BLaER1 (cell line): ENCODE results near the gene NCAPH2.

Experiments used
- H3K27ac ChIP-seq: shearing (Covaris generic); formaldehyde crosslinking; 2 replicates; pipeline ENCODE4 v1.8.1; 2022
- H3K27me3 ChIP-seq: shearing (Covaris generic); formaldehyde crosslinking; 2 replicates; pipeline ENCODE4 v1.8.1; 2022
- H3K36me3 ChIP-seq: shearing (Covaris generic); formaldehyde crosslinking; 2 replicates; pipeline ENCODE4 v1.8.1; 2022
- H3K4me1 ChIP-seq: shearing (Covaris generic); formaldehyde crosslinking; 2 replicates; pipeline ENCODE4 v1.8.1; 2022
- H3K4me2 ChIP-seq: shearing (Covaris generic); formaldehyde crosslinking; 2 replicates; pipeline ENCODE4 v1.8.1; 2022
- H3K4me3 ChIP-seq: shearing (Covaris generic); formaldehyde crosslinking; 2 replicates; pipeline ENCODE4 v1.8.1; 2022
- H3K9ac ChIP-seq: shearing (Covaris generic); formaldehyde crosslinking; 2 replicates; pipeline ENCODE4 v1.8.1; 2022
- H3K9me3 ChIP-seq: shearing (Covaris generic); formaldehyde crosslinking; 2 replicates; pipeline ENCODE4 v1.8.1; 2022
- H4K20me1 ChIP-seq: shearing (Covaris generic); formaldehyde crosslinking; 2 replicates; pipeline ENCODE4 v1.8.1; 2022
- Cebpa-rat ChIP-seq: shearing (Covaris generic); IDR thresholded peaks from 2 replicates; pipeline ENCODE4 v1.8.1; 2022

Gene NCAPH2

DNA sequence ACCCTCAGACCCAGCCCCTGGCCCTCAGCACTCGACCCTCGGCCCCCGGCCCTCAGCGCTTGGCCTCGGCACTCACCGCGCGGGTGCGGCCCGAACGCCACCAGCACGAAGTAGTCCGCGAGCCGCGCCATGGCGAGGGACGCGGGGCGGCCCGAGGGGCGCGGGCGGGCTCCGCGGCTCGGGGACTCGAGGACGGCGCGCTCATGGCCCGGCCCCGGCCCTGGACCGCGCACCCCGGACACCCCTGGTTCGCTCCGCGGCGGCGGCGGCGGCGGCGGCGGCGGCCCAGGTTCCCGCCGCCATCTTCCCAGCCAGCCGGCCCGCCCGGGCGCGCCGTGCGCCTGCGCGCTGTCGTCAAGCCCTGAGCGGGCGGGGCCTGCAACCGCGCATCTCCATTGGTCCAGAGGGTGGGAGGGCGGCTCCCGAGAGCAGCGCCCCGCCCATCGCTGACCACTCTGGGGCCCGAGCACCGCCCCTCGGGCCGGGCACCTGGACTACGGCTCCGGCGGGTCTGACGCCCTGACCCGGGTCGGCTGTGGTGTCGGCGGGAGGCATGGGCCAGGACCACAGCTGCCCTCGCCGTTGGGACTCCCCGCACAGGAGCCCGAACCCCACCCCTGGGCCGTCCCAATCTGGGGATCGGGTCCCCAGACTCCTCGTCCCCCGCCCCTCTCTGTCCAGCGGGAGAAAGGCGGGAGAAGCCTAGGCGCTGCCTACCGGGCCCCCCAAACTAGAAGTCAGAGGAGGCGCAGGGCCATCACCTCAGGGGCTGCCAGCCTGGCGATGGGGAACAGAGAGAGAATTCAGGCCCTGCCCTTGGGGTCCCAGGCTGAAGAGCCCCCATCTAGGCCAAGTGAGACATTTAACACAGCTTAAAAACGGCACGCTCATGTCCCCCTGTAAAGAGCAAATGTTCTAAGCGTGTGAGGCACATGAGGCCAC, 33.0 kb upstream of the NCAPH2 start, which contains the start of gene SBF1:
Gene SBF1 (minus strand): TSS at position 326 of the 942 bp plus-strand sequence. CDS start 195 bp downstream, at position 131.
- Histone ChIP-seq H3K4me2 (peak within 1 kb of the TSS; percentile 95), H3K4me1 (peaks cover 86% of the 10 kb centered on the region), H3K4me3 (peak within 1 kb of the TSS; percentile 84), H3K36me3 (no peaks in the 10 kb centered on the region), H3K9me3 (no peaks in the 10 kb centered on the region), H3K9ac (peak within 1 kb of the TSS; percentile 94), H4K20me1 (peaks cover 44% of the 10 kb centered on the region), H3K27me3 (peaks cover 9% of the 10 kb centered on the region), H3K27ac (peak within 1 kb of the TSS; percentile 91)
- no peak for TF ChIP-seq Cebpa-rat

DNA sequence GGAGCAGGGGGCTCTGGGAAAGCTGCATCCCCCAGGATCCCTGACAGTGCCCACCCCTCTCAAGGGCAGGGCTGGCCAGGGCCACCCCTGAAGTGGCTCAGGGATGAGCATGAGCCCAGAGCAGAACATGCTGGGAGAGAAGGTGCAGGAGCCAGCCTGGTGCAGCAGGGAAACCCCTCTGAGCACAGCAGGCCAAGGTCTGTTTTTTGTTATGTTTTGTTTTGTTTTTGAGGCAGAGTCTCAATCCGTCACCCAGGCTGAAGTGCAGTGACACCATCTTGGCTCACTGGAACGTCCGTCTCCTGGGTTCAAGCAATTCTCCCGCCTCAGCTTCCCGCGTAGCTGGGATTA, 32.4 kb upstream of the NCAPH2 start:
- H3K9me3 ChIP-seq: no peaks in the 10 kb centered on the region
- peaks cover 15% of the 10 kb centered on the region for H3K27me3 ChIP-seq
- H3K4me2 ChIP-seq: peak overlapping the region; percentile 95
- H3K9ac ChIP-seq: peak overlapping the region; percentile 94; the same call in 1 of the 2 replicates
- H4K20me1 ChIP-seq: peaks cover 37% of the 10 kb centered on the region
- H3K4me1 ChIP-seq: peaks cover 86% of the 10 kb centered on the region
- peak overlapping the region; percentile 84; the same call in 1 of the 2 replicates for H3K4me3 ChIP-seq
- H3K36me3 ChIP-seq: no peaks in the 10 kb centered on the region
- TF ChIP-seq Cebpa-rat: no peak
- H3K27ac ChIP-seq: peak overlapping the region; percentile 91

DNA sequence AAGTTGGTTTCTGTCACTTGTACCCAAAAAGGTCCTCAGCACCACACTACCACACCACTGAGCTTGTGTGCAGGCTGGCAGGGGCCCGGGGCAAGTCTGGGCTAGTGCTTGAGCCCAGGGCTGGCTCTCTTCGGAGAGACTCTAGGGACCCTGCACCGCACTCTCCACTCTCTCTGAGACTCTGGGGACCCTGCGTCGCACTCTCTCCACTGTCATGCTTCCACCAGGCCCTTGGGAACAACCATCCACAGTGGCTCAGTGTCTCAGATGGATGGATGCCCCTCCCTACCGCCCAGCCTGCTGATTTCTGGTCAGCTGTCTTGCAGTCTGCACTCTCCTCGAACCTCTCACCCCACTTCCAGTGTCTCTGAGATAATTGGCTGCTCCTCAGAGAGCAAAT, 31.2 kb upstream of the NCAPH2 start:
- Histone ChIP-seq H3K4me2 (peak overlapping the region; percentile 95), H3K27me3 (peaks cover 28% of the 10 kb centered on the region), H3K36me3 (no peaks in the 10 kb centered on the region), H3K4me1 (peaks cover 84% of the 10 kb centered on the region), H3K27ac (peak overlapping the region; percentile 78), H3K9me3 (no peaks in the 10 kb centered on the region), H3K9ac (peak overlapping the region; percentile 43; the same call in 1 of the 2 replicates), H4K20me1 (peaks cover 25% of the 10 kb centered on the region), H3K4me3 (no peak overlapping the region)
- no peak for TF ChIP-seq Cebpa-rat

DNA sequence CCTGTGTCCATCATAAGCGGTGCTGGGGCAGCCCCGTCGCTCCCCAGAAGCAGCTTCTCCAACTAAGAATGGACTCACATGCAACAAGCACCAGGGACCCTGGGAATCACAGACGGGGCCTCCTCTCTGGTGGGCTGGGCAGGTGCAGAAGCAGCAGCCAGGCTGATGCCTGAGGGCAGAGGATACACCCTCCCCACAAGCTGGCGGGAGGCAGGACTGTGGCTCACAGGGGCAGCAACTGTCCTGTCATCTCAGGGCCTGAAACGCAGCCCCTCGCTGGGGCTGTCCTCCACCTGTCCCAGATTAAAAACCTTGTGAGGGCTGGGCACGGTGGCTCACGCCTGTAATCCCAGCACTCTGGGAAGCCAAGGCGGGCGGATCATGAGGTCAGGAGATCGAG, 30.1 kb upstream of the NCAPH2 start:
- Histone ChIP-seq H3K4me2 (peak overlapping the region; percentile 95), H4K20me1 (peaks cover 23% of the 10 kb centered on the region), H3K4me1 (peaks cover 84% of the 10 kb centered on the region), H3K27me3 (peaks cover 38% of the 10 kb centered on the region), H3K9ac (no peak overlapping the region), H3K4me3 (no peak overlapping the region), H3K27ac (no peak overlapping the region), H3K9me3 (no peaks in the 10 kb centered on the region), H3K36me3 (no peaks in the 10 kb centered on the region)
- TF ChIP-seq Cebpa-rat: no peak

DNA sequence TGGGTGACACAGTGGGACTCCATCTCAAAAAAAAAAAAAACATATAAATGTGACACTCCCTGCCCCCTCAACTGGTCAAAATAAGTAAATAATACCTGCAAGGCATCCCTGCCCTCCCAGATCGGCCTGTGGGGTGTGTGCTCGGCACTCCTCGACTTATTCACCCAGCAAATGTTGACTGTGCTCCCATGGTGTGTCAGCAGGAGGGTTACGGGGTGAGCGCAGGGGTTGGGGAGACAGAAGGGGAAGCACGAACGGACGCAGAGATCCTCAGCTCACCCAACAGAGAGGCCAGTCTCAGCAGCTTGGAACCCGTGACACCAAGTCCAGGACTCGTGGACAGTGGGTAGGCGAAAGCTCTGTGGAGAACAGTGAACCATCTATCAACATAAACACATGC, 28.3 kb upstream of the NCAPH2 start:
- H3K27ac ChIP-seq: no peak overlapping the region
- H3K36me3 ChIP-seq: no peaks in the 10 kb centered on the region
- no peak overlapping the region for H3K4me2 ChIP-seq
- TF ChIP-seq Cebpa-rat: no peak
- no peaks in the 10 kb centered on the region for H3K9me3 ChIP-seq
- peaks cover 40% of the 10 kb centered on the region for H3K27me3 ChIP-seq
- peaks cover 25% of the 10 kb centered on the region; the same call in 1 of the 2 replicates for H4K20me1 ChIP-seq
- H3K4me1 ChIP-seq: peaks cover 90% of the 10 kb centered on the region
- H3K4me3 ChIP-seq: no peak overlapping the region
- no peak overlapping the region for H3K9ac ChIP-seq

DNA sequence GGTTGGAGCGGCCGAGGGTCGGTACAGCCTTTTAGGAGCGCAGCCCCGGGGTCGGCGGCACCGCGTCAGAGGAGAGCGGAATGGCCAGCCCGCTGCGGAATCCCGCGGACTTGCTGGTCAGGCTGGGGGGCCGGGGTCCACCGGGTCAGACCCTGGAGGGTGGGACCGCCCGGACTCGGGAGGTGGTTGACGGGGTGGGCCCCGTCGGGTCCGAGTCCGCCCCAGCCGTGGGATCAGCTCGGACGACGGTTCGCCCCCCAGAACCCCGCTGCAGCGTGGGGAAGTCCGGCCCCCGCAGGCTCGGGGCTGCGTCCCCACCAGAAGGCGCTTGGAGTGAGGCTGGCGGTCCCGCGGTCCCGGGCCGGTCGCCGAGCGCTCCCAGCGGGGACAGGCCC, 27.0 kb upstream of the NCAPH2 start:
- Histone ChIP-seq H3K27me3 (peaks cover 40% of the 10 kb centered on the region), H3K9ac (peak overlapping the region; percentile 81), H3K4me1 (peaks cover 92% of the 10 kb centered on the region), H3K4me2 (peak overlapping the region; percentile 96), H3K4me3 (peak overlapping the region; percentile 74), H4K20me1 (peaks cover 25% of the 10 kb centered on the region; the same call in 1 of the 2 replicates), H3K36me3 (no peaks in the 10 kb centered on the region), H3K9me3 (no peaks in the 10 kb centered on the region), H3K27ac (peak overlapping the region; percentile 88; the same call in 1 of the 2 replicates)
- no peak for TF ChIP-seq Cebpa-rat

DNA sequence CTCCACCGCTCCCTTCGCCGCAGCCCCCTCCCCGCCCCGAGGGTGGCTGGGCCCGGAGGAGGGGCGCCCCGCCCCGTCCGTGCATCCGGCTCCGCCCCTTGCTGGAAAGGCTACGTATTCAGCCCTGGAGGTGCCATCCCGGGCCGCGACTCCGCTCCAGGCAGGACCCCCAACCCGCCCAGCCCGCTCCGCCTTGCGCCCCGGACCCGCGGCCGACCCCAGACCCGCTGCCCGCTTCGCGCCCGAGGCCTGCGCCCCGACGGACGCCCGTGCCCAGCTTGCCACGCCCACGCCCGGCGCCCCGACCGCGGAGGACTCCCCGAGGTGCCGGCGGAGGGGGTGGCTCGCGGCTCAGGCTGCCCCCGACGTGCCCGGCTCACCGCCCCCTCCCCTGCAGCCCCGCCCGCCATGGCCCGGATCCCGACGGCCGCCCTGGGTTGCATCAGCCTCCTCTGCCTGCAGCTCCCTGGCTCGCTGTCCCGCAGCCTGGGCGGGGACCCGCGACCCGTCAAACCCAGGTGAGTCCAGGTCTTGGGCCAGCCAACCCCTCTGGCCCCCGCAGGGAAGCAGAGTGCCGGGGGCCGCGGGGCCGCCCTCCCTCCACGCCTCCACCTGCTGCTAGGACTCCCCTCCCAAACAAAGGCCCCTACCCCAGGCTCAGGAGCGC, 26.5 kb upstream of the NCAPH2 start, which contains the start of gene ADM2:
Gene ADM2 (plus strand): TSS at position 104 of the 667 bp plus-strand sequence. CDS start 305 bp downstream, at position 409.
- H3K9ac ChIP-seq: peak within 1 kb of the TSS; percentile 81
- no peaks in the 10 kb centered on the region for H3K9me3 ChIP-seq
- no peaks in the 10 kb centered on the region for H3K36me3 ChIP-seq
- peaks cover 40% of the 10 kb centered on the region for H3K27me3 ChIP-seq
- H3K27ac ChIP-seq: peak within 1 kb of the TSS; percentile 88
- H3K4me1 ChIP-seq: peaks cover 91% of the 10 kb centered on the region
- peak within 1 kb of the TSS; percentile 74 for H3K4me3 ChIP-seq
- TF ChIP-seq Cebpa-rat: no peak
- peak within 1 kb of the TSS; percentile 96 for H3K4me2 ChIP-seq
- peaks cover 25% of the 10 kb centered on the region; the same call in 1 of the 2 replicates for H4K20me1 ChIP-seq

DNA sequence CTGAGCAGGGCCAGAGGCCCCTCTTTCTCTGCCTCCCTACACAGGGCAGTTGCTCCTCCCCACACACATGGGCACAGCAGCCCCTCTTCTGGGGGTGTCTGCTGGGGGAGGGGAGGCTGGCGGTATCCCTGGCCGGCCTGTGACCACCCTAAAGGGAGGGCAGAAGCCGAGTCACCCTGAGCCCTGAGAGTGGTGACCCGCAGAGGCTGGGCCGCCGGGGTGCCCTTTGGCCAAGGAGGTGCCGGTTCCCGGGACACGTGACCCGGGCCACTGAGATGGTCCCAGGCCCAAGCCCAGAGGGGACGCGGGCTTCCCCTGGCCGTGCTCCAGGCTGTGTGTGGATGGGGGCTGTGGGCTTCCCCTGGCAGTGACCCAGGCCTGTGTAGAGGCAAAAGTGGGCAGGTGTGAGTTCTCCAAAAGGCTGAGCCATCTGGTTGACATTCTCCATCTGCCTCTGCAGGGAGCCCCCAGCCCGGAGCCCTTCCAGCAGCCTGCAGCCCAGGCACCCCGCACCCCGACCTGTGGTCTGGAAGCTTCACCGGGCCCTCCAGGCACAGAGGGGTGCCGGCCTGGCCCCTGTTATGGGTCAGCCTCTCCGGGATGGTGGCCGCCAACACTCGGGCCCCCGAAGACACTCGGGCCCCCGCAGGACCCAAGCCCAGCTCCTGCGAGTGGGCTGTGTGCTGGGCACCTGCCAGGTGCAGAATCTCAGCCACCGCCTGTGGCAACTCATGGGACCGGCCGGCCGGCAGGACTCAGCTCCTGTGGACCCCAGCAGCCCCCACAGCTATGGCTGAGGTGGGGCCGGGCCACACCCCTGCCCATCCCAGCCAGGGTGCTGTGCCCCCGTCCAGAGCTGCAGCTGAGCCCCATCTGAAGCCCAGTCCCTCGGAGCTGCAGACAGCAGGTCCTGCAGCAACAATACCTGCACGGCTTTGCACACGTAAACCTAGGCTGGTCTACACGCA, 25.6 kb upstream of the NCAPH2 start:
- Histone ChIP-seq H3K36me3 (no peaks in the 10 kb centered on the region), H3K27ac (peak overlapping the region; percentile 88), H3K9ac (peak overlapping the region; percentile 81), H3K4me2 (peak overlapping the region; percentile 96), H3K27me3 (peaks cover 40% of the 10 kb centered on the region), H3K4me1 (peaks cover 91% of the 10 kb centered on the region), H3K9me3 (no peaks in the 10 kb centered on the region), H3K4me3 (peak overlapping the region; percentile 74), H4K20me1 (peaks cover 25% of the 10 kb centered on the region; the same call in 1 of the 2 replicates)
- TF ChIP-seq Cebpa-rat: no peak
